HEK293 (cell line): ENCODE measurements around the gene AK5.

Experiments used
- KLF10 ChIP-seq: fragments of 450-650 bp; IDR thresholded peaks from 2 replicates; pipeline ENCODE4 v1.5.1; 2018; ENCODE audit warnings: missing biosample characterization, mild to moderate bottlenecking, missing genetic modification characterization
- SP2 ChIP-seq: fragments of 450-650 bp; formaldehyde crosslinking; IDR thresholded peaks from 2 replicates; pipeline ENCODE4 v1.5.1; 2016; ENCODE audit warnings: missing biosample characterization, missing genetic modification characterization
- ZBTB1 ChIP-seq: fragments of 450-650 bp; formaldehyde crosslinking; IDR thresholded peaks from 2 replicates; pipeline ENCODE4 v1.5.1; 2016; ENCODE audit warnings: missing biosample characterization, missing genetic modification characterization
- ZEB2 ChIP-seq: fragments of 450-650 bp; formaldehyde crosslinking; IDR thresholded peaks from 2 replicates; pipeline ENCODE4 v1.5.1; 2016; ENCODE audit warnings: missing biosample characterization, missing genetic modification characterization
- ZSCAN16 ChIP-seq: fragments of 450-650 bp; formaldehyde crosslinking; IDR thresholded peaks from 2 replicates; pipeline ENCODE4 v1.5.1; 2016; ENCODE audit warnings: missing biosample characterization, missing genetic modification characterization
- TF ChIP-seq, protein P1 (sequence below): fragments of 450-650 bp; formaldehyde crosslinking; IDR thresholded peaks from 2 replicates; pipeline ENCODE4 v1.5.1; 2016; ENCODE audit warnings: missing biosample characterization, missing genetic modification characterization
- TF ChIP-seq, protein P2 (sequence below): fragments of 450-650 bp; formaldehyde crosslinking; IDR thresholded peaks from 2 replicates; pipeline ENCODE4 v1.5.1; 2016; ENCODE audit warnings: missing biosample characterization, missing genetic modification characterization
- TF ChIP-seq, protein P3 (sequence below): fragments of 450-650 bp; formaldehyde crosslinking; IDR thresholded peaks from 2 replicates; pipeline ENCODE4 v1.5.1; 2016; ENCODE audit warnings: missing biosample characterization, missing genetic modification characterization
- TF ChIP-seq, protein P4 (sequence below): fragments of 450-650 bp; IDR thresholded peaks from 2 replicates; pipeline ENCODE4 v1.5.1; 2018; ENCODE audit warnings: missing biosample characterization, mild to moderate bottlenecking, missing genetic modification characterization

DNA sequence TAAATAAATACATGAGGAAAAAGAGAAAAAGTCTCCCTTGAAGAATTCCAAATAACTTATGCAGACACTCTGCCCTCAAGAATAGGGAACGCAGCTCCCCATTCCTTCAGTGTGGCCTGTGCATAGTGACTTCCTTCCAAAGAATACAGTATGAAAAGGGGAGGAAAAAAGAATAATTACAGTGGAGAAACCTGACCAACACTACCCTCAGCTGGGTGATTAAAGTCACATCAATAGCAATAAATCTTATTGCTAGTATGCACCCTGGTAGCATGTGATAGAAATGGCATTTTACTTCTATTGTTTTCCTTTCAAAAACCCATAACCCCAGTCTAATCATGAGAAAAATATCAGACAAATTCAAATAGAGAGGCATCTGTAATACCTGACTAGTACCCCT is 315.5 kb downstream of the AK5 start:
- TF ChIP-seq, protein P1, sequence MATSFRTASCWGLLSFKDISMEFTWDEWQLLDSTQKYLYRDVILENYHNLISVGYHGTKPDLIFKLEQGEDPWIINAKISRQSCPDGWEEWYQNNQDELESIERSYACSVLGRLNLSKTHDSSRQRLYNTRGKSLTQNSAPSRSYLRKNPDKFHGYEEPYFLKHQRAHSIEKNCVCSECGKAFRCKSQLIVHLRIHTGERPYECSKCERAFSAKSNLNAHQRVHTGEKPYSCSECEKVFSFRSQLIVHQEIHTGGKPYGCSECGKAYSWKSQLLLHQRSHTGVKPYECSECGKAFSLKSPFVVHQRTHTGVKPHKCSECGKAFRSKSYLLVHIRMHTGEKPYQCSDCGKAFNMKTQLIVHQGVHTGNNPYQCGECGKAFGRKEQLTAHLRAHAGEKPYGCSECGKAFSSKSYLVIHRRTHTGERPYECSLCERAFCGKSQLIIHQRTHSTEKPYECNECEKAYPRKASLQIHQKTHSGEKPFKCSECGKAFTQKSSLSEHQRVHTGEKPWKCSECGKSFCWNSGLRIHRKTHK (tag by site-specific recombination), result no peak
- no peak for TF ChIP-seq ZEB2 (tag by site-specific recombination)
- TF ChIP-seq, protein P2, sequence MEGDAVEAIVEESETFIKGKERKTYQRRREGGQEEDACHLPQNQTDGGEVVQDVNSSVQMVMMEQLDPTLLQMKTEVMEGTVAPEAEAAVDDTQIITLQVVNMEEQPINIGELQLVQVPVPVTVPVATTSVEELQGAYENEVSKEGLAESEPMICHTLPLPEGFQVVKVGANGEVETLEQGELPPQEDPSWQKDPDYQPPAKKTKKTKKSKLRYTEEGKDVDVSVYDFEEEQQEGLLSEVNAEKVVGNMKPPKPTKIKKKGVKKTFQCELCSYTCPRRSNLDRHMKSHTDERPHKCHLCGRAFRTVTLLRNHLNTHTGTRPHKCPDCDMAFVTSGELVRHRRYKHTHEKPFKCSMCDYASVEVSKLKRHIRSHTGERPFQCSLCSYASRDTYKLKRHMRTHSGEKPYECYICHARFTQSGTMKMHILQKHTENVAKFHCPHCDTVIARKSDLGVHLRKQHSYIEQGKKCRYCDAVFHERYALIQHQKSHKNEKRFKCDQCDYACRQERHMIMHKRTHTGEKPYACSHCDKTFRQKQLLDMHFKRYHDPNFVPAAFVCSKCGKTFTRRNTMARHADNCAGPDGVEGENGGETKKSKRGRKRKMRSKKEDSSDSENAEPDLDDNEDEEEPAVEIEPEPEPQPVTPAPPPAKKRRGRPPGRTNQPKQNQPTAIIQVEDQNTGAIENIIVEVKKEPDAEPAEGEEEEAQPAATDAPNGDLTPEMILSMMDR, result no peak
- TF ChIP-seq ZBTB1 (tag by site-specific recombination), result no peak
- no peak for TF ChIP-seq KLF10 (tag by site-specific recombination)
- TF ChIP-seq SP2 (tag by site-specific recombination), result no peak
- TF ChIP-seq, protein P3, sequence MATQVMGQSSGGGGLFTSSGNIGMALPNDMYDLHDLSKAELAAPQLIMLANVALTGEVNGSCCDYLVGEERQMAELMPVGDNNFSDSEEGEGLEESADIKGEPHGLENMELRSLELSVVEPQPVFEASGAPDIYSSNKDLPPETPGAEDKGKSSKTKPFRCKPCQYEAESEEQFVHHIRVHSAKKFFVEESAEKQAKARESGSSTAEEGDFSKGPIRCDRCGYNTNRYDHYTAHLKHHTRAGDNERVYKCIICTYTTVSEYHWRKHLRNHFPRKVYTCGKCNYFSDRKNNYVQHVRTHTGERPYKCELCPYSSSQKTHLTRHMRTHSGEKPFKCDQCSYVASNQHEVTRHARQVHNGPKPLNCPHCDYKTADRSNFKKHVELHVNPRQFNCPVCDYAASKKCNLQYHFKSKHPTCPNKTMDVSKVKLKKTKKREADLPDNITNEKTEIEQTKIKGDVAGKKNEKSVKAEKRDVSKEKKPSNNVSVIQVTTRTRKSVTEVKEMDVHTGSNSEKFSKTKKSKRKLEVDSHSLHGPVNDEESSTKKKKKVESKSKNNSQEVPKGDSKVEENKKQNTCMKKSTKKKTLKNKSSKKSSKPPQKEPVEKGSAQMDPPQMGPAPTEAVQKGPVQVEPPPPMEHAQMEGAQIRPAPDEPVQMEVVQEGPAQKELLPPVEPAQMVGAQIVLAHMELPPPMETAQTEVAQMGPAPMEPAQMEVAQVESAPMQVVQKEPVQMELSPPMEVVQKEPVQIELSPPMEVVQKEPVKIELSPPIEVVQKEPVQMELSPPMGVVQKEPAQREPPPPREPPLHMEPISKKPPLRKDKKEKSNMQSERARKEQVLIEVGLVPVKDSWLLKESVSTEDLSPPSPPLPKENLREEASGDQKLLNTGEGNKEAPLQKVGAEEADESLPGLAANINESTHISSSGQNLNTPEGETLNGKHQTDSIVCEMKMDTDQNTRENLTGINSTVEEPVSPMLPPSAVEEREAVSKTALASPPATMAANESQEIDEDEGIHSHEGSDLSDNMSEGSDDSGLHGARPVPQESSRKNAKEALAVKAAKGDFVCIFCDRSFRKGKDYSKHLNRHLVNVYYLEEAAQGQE (tag by site-specific recombination), result no peak
- TF ChIP-seq, protein P4, sequence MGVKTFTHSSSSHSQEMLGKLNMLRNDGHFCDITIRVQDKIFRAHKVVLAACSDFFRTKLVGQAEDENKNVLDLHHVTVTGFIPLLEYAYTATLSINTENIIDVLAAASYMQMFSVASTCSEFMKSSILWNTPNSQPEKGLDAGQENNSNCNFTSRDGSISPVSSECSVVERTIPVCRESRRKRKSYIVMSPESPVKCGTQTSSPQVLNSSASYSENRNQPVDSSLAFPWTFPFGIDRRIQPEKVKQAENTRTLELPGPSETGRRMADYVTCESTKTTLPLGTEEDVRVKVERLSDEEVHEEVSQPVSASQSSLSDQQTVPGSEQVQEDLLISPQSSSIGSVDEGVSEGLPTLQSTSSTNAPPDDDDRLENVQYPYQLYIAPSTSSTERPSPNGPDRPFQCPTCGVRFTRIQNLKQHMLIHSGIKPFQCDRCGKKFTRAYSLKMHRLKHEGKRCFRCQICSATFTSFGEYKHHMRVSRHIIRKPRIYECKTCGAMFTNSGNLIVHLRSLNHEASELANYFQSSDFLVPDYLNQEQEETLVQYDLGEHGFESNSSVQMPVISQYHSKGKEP (tag by site-specific recombination), result no peak
- TF ChIP-seq ZSCAN16 (tag by site-specific recombination), result no peak
